TTC549 (cell line): ENCODE data around the gene GGA2.
"Not testable (repeated sequence)": the region's sequence is repeated elsewhere in the genome, so short reads cannot be mapped to it uniquely, and the experiment has no call there.

Experiments
- FAIRE-seq: peaks from 2 replicates; lab custom pipeline; 2012; peaks lifted over from hg19 to GRCh38; lab: Jason Lieb, UNC

Gene GGA2

DNA sequence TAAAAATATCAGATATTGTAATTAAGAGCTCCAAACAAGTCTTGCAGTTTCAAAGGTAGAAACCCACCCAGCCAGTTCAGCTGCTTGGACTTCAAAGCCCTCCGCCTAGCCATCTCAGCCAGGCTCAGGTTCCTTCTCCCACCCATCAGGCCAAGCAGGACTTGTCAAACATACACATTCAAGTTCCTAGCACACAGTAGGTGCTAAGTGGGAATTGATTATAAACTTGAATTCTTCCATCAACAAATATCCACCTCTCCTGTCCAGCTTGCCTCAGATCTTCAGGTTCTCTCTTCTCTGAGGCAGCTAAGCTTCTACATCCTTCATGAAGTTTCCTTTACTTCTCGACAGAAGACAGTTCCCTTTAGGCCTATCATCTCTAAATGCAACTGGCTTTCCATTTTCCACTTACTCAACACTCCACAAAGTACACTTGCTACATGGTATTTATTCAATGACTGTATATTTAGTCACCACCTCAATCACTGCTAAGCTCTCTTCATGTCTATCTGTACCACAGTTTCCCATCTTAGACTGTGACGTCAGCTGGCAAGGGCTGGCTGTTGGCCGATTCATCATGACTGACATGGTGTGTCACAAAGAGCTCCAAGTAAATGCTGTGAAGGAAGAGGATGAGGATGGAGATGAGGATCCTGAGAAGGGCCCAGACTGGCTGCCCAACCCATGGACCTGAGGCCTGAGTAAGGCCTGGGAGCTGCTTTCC is 44.0 kb downstream of the GGA2 start:
- no peak for FAIRE-seq

DNA sequence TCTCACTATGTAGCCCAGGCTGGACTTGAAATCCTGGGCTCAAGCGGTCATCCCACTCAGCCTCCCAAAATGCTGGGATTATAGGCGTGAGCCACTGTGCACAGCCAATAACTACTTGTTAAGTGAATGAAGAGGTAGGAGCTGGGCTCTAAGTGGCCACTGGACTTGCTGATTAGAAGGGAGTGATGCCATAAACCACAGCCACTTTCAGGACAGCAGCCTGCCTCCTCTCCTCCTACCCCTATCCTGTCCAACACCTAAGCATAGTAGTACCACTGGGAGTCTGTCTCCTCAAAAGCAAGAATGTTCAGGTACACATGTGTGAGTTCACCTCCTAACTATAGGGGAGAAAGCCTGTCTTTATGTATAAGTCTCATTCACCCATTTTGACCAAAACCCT is 45.1 kb downstream of the GGA2 start:
- no peak for FAIRE-seq

DNA sequence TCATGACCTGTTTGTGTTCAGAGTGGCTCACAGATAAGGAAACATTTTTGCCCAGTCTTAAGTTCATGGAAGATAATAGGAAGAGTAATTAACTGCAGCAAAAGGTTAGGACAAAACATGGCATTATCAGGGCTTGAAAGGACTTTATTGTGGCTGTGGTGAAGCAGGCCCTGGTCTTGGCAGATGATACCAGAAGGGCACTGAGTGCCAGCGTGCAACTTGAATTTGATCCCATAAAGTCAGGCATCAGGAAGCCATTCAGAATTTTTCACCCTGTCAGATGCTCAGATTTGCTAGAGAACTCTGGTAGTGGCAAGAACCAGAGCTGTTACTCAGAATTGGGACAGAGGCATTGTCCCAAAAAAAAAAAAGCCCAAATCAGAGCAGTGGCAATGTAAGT is 46.1 kb downstream of the GGA2 start:
- FAIRE-seq, result no peak

DNA sequence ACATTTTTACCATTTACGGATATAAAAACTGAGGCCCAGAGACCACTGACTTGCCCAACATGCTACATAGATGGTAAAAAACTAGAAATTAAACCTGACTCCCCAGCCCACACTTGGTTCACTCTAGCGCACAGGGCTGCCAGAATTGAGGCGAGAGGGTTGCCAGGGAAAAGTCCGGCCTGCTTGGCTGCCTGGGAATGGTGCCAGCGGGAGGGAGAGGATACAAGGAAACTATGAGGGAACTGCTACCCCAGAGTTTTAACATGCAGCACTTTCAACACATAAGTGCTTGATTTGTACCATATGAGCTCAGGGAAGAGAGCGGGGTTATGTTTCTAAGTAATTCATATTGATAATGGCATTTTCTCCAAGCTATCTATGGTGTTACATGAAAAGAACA is 47.3 kb downstream of the GGA2 start:
- not testable (repeated sequence) for FAIRE-seq

DNA sequence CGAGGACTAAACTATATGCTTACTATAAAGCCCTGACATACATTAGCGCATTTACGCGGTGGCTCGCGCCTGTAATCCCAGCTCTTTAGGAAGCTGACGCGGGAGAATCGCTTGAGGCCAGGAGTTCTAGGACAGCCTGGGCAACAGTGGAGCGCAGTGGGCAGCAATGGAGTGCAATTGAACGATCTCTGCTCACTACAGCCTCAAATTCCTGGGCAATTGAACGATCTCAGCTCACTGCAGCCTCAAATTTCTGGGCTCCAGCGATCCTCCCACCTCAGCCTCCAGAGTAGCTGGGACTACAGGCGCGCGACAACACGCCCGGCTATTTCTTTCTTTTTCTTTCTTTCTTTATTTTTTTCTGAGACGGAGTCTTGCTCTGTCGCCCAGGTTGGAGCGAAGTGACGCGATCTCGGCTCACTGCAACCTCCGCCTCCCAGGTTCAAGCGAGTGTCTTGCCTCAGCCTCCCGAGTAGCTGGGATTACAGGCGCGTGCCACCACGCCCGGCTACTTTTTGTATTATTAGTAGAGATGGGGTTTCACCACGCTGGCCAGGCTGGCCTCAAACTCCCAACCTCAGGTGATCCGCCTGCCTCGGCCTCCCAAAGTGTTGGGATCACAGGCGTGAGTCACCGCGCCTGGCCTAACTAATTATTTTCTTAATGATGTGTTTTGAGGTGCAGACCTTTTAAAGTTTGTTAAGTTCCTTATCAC is 56.8 kb downstream of the GGA2 start:
- FAIRE-seq, result no peak

DNA sequence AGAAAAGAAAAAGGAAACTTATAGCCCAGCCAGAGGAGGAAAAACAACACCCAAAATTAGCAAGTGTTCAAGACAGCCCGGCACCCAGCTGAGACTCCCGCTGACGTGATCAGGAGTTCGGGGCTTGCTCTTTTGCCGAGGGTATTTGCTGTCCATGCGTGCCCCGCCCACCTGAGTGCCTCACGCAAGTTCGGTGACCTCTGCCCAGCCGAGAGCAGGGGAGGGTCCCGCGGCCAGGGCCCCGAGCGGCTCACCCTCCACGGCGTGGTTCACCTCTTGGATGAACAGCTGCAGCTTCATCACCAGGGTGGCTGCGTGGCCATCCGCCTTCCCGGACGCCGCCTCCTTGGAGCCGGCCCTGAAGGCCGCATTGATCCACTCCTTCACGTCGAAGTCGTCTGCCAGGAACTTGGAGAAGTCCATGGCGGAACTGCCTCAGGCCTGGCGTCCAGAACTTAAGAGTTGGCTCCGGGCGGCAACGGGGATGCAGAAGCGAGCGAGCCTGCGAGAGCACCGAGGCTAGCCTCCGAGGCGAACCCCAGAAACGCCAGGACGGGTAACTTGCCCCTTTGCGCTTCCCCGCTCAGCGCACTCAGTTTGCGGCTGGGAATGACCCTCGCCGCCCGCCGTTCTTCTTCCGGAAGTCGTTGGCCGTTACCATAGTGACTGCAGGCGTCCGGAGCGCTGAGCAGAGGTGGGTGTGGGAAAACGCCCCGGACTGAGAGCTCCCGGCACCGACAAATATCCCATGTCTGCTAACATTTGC is 57.5 kb downstream of the GGA2 start, which contains the start of gene COG7:
Gene COG7, minus strand, starts transcription at position 618 of the 766 bp plus-strand sequence. Its CDS starts 195 bp downstream, at position 423.
- no peak for FAIRE-seq

DNA sequence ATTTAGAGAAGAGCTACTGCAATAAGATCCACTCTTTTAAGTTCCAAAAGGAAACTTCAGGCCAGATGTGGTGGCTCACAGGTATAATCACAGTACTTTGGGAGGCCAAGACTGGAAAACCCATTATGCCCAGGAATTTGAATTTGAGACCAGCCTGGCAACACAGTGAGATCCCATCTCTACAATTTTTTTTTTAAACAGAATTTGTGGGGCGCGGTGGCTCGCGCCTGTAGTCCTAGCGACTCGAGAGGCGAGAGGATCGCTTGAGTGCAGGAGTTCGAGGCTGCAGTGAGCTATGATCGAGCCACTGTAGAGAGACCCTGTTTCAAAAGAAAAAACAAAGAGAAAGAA is 58.1 kb downstream of the GGA2 start:
- no peak for FAIRE-seq

DNA sequence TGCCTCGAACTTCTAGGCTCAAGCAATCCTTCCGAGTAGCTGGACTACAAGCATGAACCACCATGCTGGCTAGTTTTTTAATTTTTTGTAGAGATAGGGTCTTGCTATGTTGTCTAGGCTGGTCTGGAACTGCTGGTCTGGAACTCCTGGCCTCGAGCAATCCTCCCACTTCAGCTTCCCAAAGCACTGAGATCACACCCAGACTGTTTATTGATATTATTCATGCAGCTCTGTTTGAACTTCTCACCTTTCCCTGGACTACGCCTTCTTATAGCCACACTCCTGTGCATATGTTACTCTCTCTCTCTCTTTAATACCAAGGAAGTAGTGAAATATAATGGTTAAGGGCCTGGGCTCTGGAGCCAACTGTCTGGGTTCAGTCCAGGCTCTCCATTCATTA is 61.9 kb downstream of the GGA2 start:
- no peak for FAIRE-seq

DNA sequence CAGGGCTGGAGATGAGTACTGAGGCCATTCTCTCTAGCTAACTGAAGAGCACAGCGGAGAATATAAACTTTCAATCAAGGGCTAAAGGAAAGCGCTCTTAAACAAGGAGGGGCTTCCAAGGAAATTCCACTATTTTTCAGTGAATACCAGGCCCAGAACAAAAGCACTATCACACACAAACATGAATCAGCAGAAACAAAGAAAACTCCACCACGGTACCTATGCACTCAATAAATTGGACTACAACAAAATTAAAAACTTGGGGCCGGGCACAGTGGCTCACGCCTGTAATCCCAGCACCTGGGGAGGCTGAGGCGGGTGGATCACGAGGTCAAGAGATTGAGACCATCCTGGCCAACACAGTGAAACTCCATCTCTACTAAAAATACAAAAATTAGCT is 72.8 kb downstream of the GGA2 start:
- not testable (repeated sequence) for FAIRE-seq

DNA sequence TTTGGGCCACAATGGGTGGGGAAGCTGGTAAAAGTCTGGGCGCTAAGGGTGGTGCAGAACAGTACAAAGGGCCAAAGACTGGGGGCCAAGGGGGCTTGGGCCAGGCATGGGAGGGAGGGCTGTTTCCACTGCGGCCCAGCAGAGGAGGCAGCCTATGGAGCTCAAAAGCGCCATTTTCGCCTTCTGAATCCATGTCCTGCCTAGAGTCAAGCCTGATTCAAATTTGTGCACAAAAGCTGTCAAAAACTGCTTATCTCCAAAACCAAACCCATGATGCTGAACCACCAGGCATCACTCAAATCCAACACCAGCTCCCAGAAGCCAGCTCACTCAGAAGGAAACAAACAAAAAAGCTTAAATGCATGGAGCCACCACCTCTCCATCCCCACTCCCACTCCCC is 73.3 kb downstream of the GGA2 start:
- FAIRE-seq, result no peak

DNA sequence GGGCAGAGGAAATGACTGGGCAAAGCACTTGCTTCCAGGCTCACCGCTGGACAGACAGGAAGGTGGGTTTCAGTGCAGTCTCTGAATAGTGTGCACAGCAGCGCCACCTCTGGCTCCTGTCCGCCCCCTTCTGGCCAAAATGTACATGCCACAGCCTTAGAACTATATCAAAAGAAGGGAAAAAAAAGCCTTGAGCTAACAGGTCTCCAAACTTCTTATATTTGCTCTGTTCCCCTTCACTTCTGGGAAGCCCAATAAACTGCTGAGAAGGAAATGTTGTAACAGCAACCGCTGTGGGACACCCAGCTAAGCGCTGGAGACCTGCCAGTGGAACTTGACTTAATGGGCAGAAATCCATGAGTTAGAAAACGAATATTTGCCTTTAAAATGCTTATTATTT is 74.8 kb downstream of the GGA2 start:
- FAIRE-seq, result no peak

DNA sequence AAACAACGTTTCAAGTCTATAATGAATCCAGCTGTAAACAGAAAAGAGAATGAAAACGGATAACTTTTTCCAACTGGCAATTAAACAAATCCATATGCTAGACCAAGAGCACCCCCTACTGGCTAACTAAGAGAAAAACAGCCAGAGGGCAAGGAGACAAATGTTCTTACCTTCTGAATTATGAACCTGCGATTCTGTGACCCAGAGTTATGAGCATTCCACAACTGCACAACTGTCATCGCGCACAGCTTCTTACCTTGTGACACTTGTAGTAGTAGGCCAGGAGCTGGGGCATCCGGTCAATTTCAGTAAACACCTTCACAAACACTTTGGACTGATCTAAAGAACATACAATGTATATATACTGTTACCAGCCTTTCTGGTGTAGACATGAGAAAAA is 75.9 kb downstream of the GGA2 start:
- no peak for FAIRE-seq

DNA sequence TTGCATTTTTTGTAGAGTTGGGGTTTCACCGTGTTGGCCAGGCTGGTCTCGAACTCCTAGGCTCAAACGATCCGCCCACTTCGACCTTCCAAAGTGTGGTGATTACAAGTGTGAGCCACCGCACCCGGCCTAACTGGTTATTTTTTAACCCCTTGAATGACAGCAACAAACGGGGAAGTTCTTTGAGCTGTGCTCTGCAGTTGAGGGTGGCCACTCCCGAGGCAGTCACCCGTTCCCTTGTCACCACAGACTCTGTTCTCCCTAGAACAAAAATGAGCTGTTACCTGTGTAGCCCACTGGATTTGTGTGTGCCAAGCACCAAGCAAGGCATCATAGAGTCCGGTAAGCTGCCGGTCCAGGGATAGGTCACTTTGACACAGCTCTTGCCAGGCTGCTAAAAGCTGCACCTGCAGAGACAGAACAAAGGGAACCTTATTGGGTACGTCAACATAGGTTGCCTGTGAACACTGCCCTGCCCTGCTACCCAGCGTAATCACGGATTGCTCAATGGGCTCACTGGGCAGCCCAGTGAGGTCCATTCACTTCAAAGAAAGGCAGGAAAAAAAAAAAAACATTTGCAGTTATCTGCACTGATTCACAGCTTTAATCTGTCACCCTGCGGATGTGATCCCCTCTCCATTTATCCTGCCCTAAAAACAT is 76.9 kb downstream of the GGA2 start:
- FAIRE-seq, result no peak

DNA sequence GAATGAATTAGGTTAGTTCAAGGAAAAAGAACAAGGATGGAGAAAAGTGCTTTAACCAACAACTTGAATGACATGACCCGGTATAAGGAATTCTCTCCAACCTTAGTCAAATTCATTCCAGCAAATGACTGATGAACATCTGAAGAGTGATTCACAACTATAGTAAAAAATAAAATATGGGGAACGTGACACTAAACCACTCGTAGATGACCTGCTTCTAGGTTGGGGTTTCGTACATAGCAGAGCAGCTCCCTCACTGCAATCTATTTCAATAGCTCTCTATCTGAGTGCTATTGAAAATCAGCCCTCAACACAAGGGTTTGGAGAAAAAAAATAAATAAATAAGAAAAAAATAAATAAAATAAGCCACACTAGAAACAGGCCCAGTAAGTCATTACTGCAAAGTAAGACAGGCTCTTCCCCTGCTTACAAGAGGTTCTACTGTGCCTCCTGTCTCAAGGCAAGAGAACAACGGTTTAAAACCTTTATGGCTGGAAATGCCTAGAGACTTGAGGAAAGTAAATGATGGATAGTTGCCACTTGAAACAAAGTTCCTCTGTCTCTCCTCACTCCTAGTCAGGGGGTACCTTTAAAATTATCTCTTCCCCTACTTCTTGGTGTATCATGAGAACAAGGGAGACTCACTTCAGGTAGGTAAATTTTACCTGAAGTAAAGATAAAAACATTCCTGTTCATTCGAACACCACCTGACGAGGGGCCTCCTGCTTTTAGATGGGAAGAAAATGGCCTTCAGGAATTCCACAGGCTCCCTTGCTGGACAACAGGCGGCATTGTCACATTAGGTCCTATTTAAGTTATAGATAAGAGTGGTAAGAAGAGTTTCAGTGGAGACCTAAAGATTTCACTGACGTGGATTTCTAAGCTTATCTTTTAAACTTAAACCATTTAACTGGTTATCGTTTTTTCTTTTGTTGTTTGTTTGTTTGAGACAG is 77.8 kb downstream of the GGA2 start:
- FAIRE-seq, result no peak

DNA sequence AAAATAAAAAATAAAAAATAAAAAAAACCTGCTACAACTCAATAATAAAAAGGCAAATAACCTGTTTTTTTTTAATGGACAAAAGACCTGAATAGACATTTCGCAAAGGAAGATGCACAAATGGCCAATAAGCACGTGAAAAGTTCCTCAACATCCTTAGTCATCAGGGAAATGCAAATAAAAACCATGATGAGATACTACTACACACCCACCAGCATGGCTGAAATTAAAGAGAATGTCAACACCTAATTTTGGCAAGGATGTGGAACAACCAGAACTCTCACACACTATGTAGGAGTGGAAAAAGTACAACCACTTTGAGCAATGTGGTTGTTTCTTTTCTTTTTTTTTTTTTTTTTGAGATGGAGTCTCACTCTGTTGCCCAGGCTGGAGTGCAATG is 81.9 kb downstream of the GGA2 start:
- FAIRE-seq, result no peak

DNA sequence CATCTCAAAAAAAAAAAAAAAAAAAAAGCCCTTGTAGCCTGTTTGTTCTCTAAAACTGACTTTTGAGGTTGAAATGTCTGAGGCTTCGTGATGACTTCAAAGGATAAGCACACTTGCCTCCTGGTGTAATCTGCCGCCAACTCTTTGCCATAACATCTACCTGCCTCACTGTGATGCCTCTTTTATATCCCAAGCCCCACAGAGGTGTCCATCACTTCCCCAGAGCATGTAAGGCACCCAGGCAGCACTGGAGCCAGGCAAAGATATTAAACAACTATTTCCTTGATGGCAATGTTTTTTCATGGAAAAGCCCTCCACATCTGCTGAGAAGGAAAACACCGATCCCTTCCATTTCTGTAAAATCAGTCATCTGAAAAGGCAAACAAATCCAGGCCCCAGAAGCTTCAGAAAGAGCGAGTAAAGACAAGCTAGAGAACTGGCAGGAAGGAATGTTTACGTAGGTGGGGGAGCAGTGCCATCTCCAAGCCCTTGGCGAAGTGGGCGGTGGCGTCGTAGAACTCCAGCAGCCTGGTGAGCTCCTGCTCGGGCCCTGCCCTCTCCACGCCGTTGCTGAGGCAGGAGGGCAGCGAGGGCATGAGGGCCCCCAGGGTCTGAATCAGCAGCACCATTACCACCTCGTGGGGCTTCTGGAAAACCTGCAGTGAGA is 85.9 kb downstream of the GGA2 start:
- no peak for FAIRE-seq

DNA sequence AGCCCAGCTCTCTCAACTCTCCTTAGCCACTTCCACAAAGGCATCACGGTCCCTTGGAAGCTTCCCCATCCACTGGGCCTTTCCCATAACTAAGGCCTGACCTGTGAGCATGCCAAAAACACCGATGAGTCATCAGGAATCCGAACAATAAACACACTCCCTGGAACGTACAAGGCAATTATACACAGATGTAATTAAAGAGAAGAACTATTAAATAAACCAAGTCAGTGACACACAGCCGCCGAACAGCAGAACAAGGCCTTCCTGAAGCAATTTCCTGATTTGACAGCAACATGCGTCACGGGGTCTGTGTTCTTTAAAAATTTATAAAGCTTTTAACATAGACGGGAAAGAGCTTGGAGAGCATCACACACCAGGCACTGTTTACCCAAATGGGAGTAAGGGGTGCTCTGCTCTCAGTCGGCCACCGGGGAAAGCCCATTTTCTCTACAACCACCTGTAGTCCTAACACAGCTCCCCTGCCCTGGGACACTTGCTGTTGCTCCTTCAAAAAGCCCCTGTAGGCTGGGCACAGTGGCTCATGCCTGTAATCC is 86.7 kb downstream of the GGA2 start:
- no peak for FAIRE-seq

DNA sequence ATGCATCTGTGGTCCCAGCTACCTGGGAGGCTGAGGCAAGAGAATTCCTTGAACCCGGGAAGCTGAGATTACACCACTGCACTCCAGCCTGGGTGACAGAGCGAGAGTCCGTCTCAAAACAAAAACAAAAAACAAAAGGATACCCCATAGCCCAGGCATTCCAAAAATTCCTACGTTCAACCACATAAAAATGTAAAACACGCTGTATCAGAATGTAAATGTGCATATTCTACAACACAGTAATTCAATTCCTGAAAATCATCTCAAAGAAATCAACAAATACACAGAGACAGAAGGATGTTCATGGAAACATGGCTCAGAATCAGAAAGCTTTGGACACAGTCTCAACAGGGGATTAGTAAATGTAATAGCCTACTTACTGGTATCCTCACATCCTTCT is 90.3 kb downstream of the GGA2 start:
- FAIRE-seq, result no peak

DNA sequence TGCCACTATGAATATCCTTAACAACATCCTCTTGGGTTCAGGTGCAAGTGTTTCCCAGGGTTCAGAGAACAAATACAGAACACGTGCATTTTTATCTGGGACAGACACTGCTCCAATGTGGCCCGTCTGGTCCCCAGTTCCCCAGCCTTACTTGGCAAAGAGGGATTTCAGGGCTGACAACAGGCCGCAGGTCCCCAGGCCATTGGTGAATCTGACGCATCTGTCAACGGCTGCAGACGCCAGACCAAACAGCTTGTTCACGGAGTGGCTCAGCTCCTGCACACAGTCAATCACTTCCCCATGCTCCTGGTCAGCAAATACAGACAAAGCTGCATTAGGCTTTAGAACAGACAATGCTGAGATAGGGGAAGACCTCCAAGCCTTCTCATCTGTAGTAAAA is 93.5 kb downstream of the GGA2 start:
- FAIRE-seq, result no peak

DNA sequence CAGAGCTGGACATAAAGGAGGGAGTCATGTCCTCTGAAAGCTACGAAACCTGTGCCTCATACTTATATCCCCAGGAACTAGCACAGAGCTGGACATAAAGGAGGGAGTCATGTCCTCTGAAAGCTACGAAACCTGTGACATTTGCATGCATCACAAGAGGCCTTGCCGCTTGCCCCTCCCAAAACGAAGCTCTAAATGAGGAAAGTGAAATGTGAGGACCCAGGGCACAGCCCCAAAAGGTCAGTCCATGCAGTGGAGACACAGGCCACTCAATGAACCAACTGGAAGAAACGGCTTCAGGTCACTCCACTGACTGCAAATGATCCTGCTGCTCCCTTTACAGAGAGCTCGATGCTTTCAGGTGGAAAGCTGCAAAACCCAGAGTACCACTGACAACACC is 95.6 kb downstream of the GGA2 start:
- FAIRE-seq, result no peak
